ENCODE data around the gene TAF13. TPM values are rescaled to one million over a fixed set of nuclear protein-coding genes. Genes with fewer than 3 reads are reported as not detected.
A peak's percentile ranks its signal among the peaks of the same experiment; 100 is the strongest.

TAF13 gene
- total RNA-seq, 2 donors from 2014 or later: 39.2 to 48.6 TPM

DNA sequence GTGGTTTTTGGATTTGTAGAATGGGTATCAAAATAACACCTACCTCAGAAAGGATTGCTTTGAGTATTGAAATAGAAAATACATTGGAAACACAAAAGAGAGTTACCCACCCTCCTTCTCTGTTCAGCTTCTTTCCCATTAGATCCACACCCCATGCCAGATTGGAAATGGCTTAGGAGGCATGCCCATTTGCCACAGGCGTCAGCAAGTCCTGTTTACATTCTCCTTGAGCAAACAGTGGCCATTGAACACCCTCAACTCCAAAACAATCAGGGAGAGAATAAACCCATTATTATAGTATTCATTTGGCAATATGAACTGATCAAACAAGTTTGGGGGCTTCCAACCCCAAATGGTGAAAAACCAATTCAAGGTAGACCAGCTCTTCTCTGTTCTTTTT is 40.5 kb upstream of the TAF13 start:
- H3K4me1 Mint-ChIP-seq: peaks cover 2% of the 10 kb centered on the region
- WGBS, 2 experiments (ENCODE audit: insufficient coverage in 1 of 2, insufficient read length in 1 of 2): 88% methylated on average over 1 of the region's 1 CpG; no CpG with 5 or more reads in 1 of the 2 experiments

DNA sequence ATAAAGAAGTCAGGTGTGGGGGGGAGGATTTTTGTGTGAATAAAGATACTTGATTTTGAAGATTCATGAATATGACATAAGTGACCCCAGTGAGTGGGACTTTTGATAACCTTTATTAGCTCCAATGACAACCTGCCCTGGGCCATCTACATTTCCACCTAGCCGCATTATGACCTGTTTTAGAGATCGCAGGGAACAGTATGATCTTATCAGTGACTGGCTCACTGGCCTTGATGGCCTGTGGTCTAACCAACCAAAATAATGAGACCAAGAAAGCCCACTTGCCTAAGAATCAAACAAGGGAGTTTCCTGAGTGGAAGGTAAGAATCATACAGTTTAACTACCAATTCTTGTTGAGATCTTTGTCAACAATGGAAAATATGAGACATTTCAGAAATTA is 39.9 kb upstream of the TAF13 start:
- no peak overlapping the region for H3K4me3 Mint-ChIP-seq
- no peak overlapping the region for H3K9ac ChIP-seq (ENCODE audit: extremely low read depth, low read length, poor library complexity, severe bottlenecking)
- H3K27ac ChIP-seq (ENCODE audit: low read depth, low read length): no peak overlapping the region
- H3K4me1 Mint-ChIP-seq: peaks cover 2% of the 10 kb centered on the region
- 97 to 100% methylated on average over 2 of the region's 2 CpGs for WGBS, 2 experiments (ENCODE audit: insufficient coverage in 1 of 2, insufficient read length in 1 of 2)
- no peaks in the 10 kb centered on the region for H3K36me3 ChIP-seq (ENCODE audit: control insufficient read depth, insufficient read depth, low read length)
- TF ChIP-seq, protein P1, sequence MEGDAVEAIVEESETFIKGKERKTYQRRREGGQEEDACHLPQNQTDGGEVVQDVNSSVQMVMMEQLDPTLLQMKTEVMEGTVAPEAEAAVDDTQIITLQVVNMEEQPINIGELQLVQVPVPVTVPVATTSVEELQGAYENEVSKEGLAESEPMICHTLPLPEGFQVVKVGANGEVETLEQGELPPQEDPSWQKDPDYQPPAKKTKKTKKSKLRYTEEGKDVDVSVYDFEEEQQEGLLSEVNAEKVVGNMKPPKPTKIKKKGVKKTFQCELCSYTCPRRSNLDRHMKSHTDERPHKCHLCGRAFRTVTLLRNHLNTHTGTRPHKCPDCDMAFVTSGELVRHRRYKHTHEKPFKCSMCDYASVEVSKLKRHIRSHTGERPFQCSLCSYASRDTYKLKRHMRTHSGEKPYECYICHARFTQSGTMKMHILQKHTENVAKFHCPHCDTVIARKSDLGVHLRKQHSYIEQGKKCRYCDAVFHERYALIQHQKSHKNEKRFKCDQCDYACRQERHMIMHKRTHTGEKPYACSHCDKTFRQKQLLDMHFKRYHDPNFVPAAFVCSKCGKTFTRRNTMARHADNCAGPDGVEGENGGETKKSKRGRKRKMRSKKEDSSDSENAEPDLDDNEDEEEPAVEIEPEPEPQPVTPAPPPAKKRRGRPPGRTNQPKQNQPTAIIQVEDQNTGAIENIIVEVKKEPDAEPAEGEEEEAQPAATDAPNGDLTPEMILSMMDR (conservative IDR thresholded peaks at IDR 0.05): no peak
- H3K4me1 ChIP-seq (ENCODE audit: control insufficient read depth, insufficient read depth, low read length): peaks cover 4% of the 10 kb centered on the region
- no peak overlapping the region for H3K27ac Mint-ChIP-seq
- DNase-seq: no peak
- no peaks in the 10 kb centered on the region for H3K9me3 ChIP-seq (ENCODE audit: control insufficient read depth, low read length)
- no peaks in the 10 kb centered on the region for H3K36me3 Mint-ChIP-seq (ENCODE audit: low read depth)
- H3K27me3 Mint-ChIP-seq (ENCODE audit: insufficient read depth): peaks cover 67% of the 10 kb centered on the region
- H3K9me3 Mint-ChIP-seq: no peaks in the 10 kb centered on the region
- peaks cover 62% of the 10 kb centered on the region for H3K27me3 ChIP-seq (ENCODE audit: control insufficient read depth, insufficient read depth, low read length, poor library complexity, severe bottlenecking)
- no peak overlapping the region for H3K4me3 ChIP-seq (ENCODE audit: low read length)

More for the DNA sequence above, 40.5 kb upstream of the TAF13 start:
- Histone ChIP-seq H3K27ac (ENCODE audit: low read depth, low read length) (no peak overlapping the region), H3K9me3 (ENCODE audit: control insufficient read depth, low read length) (no peaks in the 10 kb centered on the region), H3K27me3 (ENCODE audit: control insufficient read depth, insufficient read depth, low read length, poor library complexity, severe bottlenecking) (peaks cover 56% of the 10 kb centered on the region), H3K9ac (ENCODE audit: extremely low read depth, low read length, poor library complexity, severe bottlenecking) (no peak overlapping the region), H3K36me3 (ENCODE audit: control insufficient read depth, insufficient read depth, low read length) (no peaks in the 10 kb centered on the region), H3K4me1 (ENCODE audit: control insufficient read depth, insufficient read depth, low read length) (peaks cover 4% of the 10 kb centered on the region), H3K4me3 (ENCODE audit: low read length) (no peak overlapping the region)
- no peak overlapping the region for H3K27ac Mint-ChIP-seq
- DNase-seq: no peak
- TF ChIP-seq, protein P1 (conservative IDR thresholded peaks at IDR 0.05): no peak
- H3K27me3 Mint-ChIP-seq (ENCODE audit: insufficient read depth): peaks cover 61% of the 10 kb centered on the region
- no peaks in the 10 kb centered on the region for H3K36me3 Mint-ChIP-seq (ENCODE audit: low read depth)
- no peaks in the 10 kb centered on the region for H3K9me3 Mint-ChIP-seq
- H3K4me3 Mint-ChIP-seq: no peak overlapping the region

DNA sequence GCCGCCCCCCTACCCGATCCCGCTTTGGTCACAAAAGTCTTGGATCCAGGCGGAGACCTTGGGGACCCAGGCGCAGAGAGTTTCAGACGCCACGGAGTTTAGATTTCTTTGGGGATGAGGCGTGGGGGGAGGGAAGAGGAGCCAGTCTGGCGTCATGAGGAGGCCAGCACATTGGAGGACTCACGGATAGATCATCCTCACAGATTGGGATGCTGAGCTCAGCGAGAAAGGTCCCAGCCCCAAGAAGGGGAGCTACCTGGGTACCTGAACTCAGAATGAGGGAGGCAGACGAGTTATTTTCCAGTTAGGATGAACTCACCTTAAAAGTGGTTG is 38.5 kb upstream of the TAF13 start:
- Histone ChIP-seq H3K4me1 (ENCODE audit: control insufficient read depth, insufficient read depth, low read length) (peaks cover 4% of the 10 kb centered on the region), H3K9ac (ENCODE audit: extremely low read depth, low read length, poor library complexity, severe bottlenecking) (no peak overlapping the region), H3K9me3 (ENCODE audit: control insufficient read depth, low read length) (no peaks in the 10 kb centered on the region), H3K27me3 (ENCODE audit: control insufficient read depth, insufficient read depth, low read length, poor library complexity, severe bottlenecking) (peaks cover 76% of the 10 kb centered on the region), H3K4me3 (ENCODE audit: low read length) (peak overlapping the region; percentile 73), H3K36me3 (ENCODE audit: control insufficient read depth, insufficient read depth, low read length) (no peaks in the 10 kb centered on the region), H3K27ac (ENCODE audit: low read depth, low read length) (no peak overlapping the region)
- Mint-ChIP-seq H3K27ac (no peak overlapping the region), H3K27me3 (ENCODE audit: insufficient read depth) (peaks cover 80% of the 10 kb centered on the region), H3K36me3 (ENCODE audit: low read depth) (no peaks in the 10 kb centered on the region), H3K4me3 (peak overlapping the region; percentile 42), H3K9me3 (no peaks in the 10 kb centered on the region), H3K4me1 (peaks cover 2% of the 10 kb centered on the region)
- WGBS, 2 experiments (ENCODE audit: insufficient coverage in 1 of 2, insufficient read length in 1 of 2): 9 to 10% methylated on average over 12 of the region's 12 CpGs
- TF ChIP-seq, protein P1 (conservative IDR thresholded peaks at IDR 0.05): no peak
- no peak for DNase-seq

Data from endodermal cell (in vitro differentiated cells).